ENCODE results near the gene ZSCAN9. TPM values are rescaled to one million over a fixed set of nuclear protein-coding genes. Genes with fewer than 3 reads are reported as not detected.

ZSCAN9 gene
- total and polyA plus RNA-seq, 9 of the 15 experiments (the other 6 are each of a cell fraction or from before 2014, with no cell fraction given): 18.8 to 48.9 (median 28.7) TPM

DNA sequence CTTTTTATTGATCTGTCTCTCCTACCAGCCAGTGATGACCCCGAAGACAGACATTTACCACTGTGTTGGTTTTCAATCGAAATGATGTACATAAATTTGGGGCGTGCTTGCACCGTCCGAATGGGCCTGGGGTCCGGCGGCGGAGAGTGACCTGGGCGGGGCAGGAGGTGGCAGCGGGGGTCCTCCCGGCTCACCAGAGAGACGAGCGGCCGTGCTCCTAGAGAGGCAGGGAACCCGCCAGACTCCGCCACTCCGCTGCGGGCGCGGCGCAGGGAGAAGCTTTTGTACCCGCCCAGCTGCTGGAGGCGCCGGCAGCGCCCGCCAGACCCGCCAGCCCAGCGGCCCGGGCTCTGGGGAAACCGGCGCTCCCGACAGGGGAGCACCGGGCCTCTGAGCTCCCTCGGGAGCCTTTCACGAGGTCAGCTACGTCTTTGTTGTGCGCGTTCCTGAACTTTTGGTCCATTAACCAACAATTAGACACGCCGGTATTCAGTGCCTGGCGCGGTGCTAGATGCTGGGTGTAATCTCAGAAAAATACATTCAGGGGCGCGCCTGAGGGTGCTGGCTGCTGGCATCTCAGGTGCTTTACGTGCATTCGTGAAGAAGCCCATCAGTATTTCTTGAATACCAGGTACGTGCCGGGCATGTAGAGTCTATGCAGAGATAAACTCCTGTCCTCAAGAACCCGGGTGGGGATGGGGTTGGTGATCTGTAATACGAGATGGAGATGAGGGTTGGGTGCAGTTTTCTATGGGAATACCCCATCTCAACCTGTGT is 56.4 kb downstream of the ZSCAN9 start, which contains the start of gene PGBD1 (continued):
- TF ChIP-seq, protein P1, sequence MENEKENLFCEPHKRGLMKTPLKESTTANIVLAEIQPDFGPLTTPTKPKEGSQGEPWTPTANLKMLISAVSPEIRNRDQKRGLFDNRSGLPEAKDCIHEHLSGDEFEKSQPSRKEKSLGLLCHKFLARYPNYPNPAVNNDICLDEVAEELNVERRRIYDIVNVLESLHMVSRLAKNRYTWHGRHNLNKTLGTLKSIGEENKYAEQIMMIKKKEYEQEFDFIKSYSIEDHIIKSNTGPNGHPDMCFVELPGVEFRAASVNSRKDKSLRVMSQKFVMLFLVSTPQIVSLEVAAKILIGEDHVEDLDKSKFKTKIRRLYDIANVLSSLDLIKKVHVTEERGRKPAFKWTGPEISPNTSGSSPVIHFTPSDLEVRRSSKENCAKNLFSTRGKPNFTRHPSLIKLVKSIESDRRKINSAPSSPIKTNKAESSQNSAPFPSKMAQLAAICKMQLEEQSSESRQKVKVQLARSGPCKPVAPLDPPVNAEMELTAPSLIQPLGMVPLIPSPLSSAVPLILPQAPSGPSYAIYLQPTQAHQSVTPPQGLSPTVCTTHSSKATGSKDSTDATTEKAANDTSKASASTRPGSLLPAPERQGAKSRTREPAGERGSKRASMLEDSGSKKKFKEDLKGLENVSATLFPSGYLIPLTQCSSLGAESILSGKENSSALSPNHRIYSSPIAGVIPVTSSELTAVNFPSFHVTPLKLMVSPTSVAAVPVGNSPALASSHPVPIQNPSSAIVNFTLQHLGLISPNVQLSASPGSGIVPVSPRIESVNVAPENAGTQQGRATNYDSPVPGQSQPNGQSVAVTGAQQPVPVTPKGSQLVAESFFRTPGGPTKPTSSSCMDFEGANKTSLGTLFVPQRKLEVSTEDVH (IDR thresholded peaks at IDR 0.05; ENCODE audit: low read depth, partially characterized antibody): peak; percentile 47
- TF ChIP-seq MAZ (CRISPR knock-in tag; conservative IDR thresholded peaks at IDR 0.05 in 1 of 2, IDR thresholded peaks at IDR 0.05 in 1 of 2): peak; percentile 70 to 93
- peak; percentile 67 for TF ChIP-seq U2AF1 (optimal IDR thresholded peaks at IDR 0.05; ENCODE audit: low read depth, low read length)
- TF ChIP-seq ZNF75A (CRISPR knock-in tag; IDR thresholded peaks at IDR 0.05): no peak
- peak; percentile 70 for TF ChIP-seq HMGN3 (IDR thresholded peaks at IDR 0.05; ENCODE audit: borderline replicate concordance, extremely low read depth, insufficient read length, low read depth, low read length)
- no peak for TF ChIP-seq ESRRB (CRISPR knock-in tag; IDR thresholded peaks at IDR 0.05; ENCODE audit: borderline replicate concordance)
- TF ChIP-seq NONO (IDR thresholded peaks at IDR 0.05; ENCODE audit: low read depth in 2 of 2, low read length in 1 of 2): peak; percentile 37 to 40; a peak in 1 of 4 replicates
- TF ChIP-seq, protein P2, sequence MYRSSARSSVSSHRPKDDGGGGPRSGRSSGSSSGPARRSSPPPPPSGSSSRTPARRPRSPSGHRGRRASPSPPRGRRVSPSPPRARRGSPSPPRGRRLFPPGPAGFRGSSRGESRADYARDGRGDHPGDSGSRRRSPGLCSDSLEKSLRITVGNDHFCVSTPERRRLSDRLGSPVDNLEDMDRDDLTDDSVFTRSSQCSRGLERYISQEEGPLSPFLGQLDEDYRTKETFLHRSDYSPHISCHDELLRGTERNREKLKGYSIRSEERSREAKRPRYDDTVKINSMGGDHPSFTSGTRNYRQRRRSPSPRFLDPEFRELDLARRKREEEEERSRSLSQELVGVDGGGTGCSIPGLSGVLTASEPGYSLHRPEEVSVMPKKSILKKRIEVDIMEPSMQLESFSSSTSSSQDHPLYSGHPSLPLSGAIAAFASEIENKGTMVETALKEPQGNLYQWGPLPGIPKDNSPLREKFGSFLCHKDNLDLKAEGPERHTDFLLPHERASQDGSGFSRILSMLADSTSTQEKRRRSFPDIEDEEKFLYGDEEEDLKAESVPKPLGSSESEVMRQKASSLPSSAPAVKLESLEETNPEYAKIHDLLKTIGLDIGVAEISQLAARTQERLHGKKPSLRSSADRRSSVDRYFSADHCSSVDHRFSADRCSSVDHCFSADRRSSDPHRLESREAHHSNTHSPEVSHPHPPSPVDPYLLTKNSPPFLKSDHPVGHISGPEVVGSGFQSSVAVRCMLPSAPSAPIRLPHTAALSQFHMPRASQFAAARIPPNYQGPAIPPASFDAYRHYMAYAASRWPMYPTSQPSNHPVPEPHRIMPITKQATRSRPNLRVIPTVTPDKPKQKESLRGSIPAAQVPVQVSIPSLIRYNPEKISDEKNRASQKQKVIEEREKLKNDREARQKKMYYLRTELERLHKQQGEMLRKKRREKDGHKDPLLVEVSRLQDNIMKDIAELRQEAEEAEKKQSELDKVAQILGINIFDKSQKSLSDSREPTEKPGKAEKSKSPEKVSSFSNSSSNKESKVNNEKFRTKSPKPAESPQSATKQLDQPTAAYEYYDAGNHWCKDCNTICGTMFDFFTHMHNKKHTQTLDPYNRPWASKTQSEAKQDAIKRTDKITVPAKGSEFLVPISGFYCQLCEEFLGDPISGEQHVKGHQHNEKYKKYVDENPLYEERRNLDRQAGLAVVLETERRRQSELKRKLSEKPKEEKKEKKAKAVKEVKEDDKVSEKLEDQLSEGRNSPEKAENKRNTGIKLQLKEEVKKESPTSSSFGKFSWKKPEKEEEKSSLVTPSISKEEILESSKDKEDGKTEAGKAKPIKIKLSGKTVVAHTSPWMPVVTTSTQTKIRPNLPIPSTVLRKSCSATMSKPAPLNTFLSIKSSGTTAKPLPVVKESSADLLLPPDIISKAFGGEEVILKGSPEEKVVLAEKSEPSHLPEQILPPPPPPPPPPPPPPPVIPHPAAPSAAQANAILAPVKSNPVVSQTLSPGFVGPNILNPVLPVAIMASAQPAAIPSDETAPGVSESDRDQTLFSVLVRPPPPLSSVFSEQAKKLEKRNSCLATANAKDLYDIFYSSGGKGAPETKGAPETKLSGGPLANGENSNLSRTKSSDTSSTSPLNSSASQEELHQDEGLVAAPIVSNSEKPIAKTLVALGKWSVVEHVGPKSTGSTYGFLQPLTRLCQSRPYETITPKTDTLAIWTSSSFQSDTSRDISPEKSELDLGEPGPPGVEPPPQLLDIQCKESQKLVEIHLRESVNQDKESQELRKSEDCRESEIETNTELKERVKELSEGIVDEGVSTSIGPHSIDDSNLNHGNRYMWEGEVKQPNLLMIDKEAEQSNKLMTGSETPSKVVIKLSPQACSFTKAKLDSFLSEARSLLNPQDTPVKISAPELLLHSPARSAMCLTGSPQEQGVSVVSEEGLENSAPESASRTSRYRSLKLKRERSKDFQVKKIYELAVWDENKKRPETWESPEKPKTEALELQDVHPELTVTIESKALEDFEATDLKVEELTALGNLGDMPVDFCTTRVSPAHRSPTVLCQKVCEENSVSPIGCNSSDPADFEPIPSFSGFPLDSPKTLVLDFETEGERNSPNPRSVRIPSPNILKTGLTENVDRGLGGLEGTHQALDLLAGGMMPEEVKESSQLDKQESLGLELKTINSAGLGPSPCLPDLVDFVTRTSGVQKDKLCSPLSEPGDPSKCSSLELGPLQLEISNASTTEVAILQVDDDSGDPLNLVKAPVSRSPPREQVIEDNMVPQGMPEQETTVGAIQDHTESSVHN (IDR thresholded peaks at IDR 0.05; ENCODE audit: borderline replicate concordance in 1 of 2, low read depth in 1 of 2): no peak
- peak; percentile 16; the same call in 1 of the 2 replicates for TF ChIP-seq BCOR (IDR thresholded peaks at IDR 0.05)
- no peak for TF ChIP-seq ZBTB17 (CRISPR knock-in tag; IDR thresholded peaks at IDR 0.05)
- peak; percentile 92 for TF ChIP-seq CXXC5 (CRISPR knock-in tag; IDR thresholded peaks at IDR 0.05)

All from K562 (cell line).